ELF-1 (cell line): ENCODE measurements around the gene ZNF804B.

Experiments used
- DNase-seq: peaks from one replicate; pipeline ENCODE4 v3.0.0-alpha.2; 2016; ENCODE audit warnings: low read depth, low spot score

Gene ZNF804B

DNA sequence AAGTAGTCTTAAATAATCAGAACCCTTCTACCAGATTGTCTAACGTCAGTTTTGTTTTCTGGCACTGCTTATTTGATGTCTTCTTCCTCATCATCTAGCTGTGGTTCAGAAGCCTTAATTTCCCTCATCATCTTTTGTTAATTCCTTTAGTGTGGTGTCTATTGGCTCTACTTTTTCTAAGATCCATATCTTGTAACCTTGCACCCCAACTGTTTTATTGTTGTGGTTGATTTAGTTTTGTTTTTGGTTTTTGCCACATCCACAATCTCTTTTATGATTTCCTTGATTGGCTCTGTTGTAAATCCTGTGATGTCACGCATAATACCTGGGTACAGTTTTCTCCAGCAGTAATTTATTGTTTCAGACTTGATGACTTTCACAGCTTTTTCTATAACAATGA is 499.6 kb downstream of the ZNF804B start:
- no peak for DNase-seq

DNA sequence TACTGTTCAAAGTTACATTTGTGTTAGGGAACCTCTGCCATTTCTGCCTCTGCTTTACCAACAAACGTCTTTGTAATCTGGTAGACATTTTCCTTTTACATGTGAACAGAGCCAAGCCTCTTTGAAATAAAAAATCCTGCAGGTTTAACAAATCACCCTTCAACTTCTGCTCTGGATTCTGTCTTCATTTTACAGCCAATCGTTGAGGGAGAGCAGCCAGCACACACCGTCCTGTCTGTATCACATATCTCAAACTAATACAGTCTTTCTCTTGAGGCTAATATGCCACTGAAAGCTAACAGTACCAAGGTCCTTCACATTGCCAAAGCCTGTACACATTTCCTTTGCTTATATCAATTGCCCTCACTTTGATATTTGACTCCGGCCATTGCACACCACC is 504.6 kb downstream of the ZNF804B start:
- no peak for DNase-seq

DNA sequence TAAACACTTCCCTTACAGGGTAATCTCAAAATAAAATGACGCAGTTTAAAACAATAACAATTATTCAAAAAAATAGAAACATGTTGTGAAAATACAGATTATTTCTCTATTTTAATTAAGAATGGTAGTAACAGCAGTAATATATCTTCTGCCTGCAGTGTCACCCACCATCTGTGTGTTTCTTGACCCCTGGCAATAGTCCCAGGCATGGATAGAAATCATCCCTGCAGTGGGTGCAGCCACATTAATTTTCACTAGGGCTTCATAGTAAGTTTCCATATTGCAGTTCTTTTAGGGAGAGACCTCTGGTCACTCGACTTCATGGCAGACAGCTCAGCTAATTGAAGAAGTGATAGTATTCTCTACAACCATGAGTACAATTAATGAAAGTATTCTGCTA is 506.1 kb downstream of the ZNF804B start:
- no peak for DNase-seq

DNA sequence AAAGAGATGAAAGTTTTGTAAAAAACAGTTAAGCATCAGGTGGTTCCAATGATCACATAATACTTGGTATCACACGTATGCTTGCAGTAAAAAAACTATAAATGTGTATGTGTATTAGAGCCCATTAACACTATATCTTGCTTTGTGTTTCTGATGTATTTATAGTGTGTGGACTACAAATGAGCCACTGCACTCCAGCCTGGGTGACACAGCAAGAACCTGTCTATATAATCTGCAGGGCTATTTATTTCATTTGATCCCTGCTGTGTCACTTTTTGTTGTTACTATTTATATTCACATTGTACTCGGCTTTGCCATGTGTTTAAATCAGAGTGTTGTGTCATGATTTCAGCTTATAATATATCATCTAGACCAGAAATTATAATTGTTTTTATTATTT is 523.8 kb downstream of the ZNF804B start:
- no peak for DNase-seq

DNA sequence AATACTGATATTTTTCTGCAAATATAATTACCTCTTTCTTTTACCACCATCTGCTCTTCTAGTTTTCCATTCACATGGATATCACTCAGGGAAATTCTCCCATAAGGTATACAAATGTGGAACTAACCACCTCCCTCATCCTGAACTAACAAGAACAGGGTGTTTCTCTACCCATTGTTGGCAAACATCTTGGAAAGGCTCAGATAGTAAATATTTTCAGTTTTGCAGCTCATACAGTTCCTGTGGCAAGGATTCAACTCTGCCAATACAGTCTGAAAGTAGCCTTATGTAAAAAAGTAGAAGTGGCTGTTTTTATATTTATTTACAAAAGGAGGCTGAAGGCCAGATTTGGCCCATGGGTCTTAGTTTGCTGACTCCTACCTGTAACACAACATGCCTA is 549.0 kb downstream of the ZNF804B start:
- DNase-seq = no peak

DNA sequence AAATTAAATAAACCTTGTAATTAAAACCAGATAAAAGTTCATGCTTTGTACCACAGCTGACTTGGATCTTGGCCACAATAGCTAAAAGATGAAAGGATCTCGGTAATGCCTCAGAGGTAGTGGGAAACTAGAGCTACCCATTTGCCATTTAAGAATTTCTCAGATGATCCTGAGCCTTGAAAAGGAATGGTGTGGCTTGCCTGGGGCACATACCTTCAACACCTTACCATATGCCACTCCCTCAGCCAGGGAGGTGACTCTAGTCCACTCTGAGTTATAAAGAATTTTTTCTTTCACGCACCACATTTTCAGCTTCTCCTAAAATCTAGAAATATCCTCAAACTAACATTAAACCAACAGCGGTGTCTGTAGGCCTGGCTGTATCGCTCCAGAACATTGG is 552.4 kb downstream of the ZNF804B start:
- no peak for DNase-seq

DNA sequence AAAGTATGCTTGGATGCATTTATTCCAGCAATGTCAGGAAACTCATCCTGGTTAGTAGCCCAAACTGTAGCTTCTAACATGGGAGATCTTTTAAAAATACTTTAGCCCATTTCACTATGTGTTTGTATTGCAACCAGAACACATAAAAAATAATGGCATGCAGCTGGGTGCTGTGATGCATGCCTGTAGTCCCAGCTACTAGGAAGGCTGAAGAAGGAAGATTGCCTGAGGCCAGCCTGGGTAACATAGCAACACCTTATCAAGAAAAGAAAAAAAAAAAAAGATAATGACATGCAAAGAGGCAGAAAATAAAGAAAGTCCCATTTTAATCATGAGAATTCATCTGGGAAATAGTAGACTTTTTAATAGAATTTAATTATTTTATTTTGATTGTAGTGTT is 553.1 kb downstream of the ZNF804B start:
- DNase-seq = no peak

DNA sequence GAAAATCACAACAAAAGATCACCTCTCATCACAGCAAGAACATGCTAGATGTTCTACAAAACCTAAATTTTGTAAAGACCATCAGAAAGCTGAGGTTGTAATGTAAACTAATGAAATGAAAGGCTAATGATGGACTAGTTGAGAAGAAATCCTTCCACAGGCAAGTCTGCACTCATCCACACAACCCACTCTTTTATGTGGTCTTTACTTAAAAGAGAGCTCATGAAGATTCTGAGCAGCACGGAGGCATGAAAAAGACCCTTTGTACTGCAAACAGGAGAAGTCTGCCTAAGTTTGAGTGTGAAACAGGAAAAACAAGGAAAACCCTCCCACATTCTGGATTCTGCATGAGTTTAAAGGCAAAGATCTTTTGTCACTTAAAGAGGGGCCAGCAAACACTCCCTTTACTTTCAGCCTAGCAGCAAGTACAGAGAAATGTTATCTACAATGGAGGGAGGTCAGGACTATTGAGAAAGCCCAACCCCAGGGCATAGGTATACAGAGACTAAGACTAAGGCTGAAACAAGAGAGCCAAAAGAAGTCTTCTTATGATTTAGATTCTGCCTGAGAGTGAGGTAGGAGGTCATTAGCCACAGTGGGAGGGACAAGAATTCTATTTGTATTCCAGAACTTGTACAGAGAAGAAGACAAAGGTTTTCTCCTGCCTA is 557.2 kb downstream of the ZNF804B start:
- no peak for DNase-seq

DNA sequence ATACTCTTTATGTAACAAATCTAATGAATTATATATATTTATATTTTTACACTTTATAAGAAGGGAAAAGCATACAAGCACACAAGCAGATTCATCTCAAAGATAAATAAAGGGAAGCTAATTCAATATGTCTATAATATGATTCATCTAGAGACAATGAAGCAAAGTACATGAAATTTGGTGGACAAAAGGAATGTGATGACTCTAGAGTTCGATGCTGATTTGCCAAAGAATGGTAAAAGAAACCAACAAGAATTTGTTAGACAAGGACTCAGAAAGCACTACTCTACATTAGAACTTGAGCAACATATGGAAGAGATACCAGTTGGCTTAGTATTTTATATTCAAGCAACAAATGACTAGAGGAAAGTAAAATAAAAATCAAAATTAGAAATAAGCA is 572.5 kb downstream of the ZNF804B start:
- no peak for DNase-seq

DNA sequence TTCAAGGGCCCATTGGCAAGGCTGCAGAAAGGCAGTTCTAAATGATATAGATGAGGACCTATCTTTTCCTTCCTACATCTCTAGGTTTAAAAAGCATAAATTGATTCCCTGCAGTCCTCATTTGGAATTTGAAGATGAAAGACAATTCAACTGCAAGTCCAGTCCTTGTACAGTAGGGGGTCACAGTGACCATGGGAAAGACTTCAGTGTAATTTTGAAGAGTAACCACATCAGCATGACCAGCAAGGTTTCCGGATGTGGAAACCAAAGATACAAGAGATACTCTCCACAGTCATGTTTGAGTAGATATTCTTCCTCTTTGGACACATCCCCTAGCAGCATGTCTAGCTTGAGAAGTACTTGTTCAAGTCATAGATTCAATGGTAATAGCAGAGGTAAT is 575.3 kb downstream of the ZNF804B start:
- no peak for DNase-seq

DNA sequence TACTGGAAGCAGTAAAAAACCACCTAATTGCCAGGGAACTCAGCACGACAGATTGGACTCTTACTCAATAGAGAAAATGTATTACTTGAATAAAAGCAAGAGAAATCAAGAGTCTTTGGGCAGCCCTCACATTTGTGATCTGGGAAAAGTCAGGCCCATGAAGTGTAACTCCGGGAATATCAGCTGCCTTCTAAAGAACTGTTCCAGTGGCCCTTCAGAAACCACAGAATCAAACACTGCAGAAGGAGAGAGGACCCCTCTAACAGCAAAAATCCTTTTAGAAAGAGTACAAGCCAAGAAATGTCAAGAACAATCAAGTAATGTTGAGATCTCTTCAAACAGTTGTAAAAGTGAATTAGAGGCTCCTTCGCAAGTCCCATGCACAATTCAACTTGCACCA is 576.0 kb downstream of the ZNF804B start:
- DNase-seq = no peak

DNA sequence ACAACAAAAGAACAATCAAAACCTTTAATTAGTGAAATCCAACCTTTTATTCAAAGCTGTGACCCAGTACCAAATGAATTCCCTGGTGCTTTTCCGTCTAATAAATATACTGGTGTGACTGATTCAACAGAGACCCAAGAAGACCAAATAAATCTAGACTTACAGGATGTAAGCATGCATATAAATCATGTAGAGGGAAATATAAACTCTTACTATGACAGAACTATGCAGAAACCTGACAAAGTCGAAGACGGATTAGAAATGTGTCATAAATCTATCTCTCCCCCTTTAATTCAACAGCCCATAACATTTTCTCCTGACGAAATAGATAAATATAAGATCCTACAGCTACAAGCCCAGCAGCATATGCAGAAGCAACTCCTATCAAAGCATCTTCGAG is 576.6 kb downstream of the ZNF804B start:
- no peak for DNase-seq

DNA sequence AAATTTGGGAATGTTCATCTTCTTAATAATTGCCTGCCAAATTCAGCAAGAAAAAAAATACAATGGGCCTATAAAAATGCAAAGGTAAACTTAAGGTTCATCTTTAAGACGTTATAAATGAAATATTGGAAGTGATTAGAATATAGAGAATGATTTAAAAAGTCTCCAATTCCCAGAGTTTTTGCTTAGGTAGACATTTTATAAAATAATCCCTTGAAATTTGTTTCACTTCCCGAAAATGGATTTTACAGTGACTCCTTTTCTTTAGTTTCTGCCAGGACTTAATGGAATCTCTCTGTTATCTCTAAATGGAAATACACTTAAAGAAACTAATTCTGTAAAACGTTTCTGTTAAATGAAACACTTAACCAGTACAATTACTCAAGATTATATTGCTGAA is 580.2 kb downstream of the ZNF804B start:
- DNase-seq = no peak

DNA sequence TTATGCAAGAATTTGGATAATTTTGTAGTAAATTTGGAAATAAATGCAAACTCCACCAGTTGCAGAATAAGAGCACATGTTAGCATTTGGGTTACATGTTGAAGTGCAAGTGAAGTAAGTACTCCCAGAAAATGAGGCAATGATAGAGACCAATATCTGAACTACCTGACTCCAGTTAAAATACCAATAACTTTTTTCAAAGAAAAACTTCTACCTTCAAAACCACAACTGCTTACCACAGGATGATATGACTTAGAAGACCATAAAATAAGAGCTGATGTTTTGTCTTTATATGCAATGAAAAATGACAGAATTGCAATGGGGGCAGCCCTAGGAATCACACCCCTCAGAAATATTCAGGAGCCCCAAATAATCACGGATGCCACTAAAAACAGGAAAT is 597.6 kb downstream of the ZNF804B start:
- no peak for DNase-seq

DNA sequence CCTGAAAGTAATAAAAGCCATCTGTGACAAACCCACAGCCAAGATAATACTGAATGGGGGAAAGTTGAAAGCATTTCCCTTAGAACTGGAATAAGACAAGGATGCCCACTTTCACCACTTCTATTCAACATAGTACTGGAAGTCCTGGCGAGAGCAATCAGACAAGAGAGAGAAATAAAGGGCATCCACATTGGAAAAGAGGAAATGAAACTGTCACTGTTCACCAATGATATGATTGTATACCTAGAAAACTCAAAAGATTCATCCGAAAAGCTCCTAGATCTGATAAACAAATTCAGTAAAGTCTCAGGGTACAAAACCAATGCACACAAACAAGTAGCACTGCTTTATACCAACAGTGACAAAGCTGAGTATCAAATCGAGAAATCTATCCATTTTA is 617.7 kb downstream of the ZNF804B start:
- DNase-seq = no peak

DNA sequence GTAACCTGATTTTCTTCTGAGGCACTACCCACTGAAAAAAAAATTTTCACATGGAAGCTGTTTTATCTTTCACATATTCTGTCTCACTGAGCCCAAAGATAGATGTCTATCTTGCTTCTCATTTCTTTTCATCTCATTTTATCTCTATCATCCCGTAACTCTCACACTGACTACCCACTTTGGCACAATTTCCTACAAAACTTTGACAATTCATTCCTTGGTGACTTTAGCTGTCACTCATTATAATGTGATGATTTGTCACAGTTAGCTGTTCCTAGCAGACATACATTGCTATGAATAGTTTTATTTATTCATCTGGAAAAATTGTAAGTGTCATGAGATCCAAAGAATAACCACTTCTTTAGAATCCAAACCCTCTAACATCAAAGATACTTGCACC is 625.9 kb downstream of the ZNF804B start:
- no peak for DNase-seq
